ENCODE measurements around the gene F5. TPM values are rescaled to one million over a fixed set of nuclear protein-coding genes. Genes with fewer than 3 reads are reported as not detected.

The F5 gene
- total and polyA plus RNA-seq, 9 of the 15 experiments (the other 6 are each of a cell fraction or from before 2014, with no cell fraction given): 0.03 to 0.13 TPM; not detected in 7

DNA sequence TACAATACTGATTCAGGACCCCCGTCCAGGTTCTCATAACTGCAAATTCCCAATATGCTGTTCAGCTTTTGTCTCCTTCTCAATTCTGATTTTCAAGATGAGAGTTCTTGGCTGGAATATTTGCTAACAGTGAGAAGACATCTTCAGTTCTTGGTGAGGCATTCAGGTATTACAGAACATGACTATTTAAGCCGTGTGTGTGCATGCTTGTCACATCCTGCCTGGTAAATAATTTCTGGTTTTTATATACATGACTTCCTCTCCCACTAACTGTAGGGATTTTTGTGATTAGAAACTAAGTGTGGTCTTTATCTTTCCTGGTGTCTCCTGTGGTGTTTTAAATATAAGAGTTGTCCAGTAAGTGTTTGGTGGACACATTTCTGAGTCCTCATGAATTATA lies 90.4 kb downstream of the F5 start:
- H3K79me2 ChIP-seq (ENCODE audit: control insufficient read depth, insufficient read depth, low read length): no peaks in the 10 kb centered on the region
- H4K20me1 ChIP-seq (replicated peaks; ENCODE audit: control insufficient read depth, insufficient read depth, low read length): no peaks in the 10 kb centered on the region
- in situ Hi-C loops (cut with MboI): no loop called here
- FAIRE-seq: no peak
- no peaks in the 10 kb centered on the region for H3K9me1 ChIP-seq (ENCODE audit: control insufficient read depth, insufficient read depth, low read length)
- no peak overlapping the region for H3K27ac ChIP-seq (ENCODE audit: extremely low read depth, low read depth, low read length)
- BruUV-seq (replicated peaks): no TSS peak
- no peak overlapping the region for H3K4me3 ChIP-seq
- H3K4me2 ChIP-seq (ENCODE audit: insufficient read depth, low read length): no peak overlapping the region
- WGBS (ENCODE audit: insufficient coverage, low coverage, missing lambda C conversion rate): 3% methylated on average over 2 of the region's 2 CpGs
- ChIA-PET CTCF (ENCODE audit: low intra/inter-chr PET ratio) (no interaction called here), POLR2A (interaction anchor here (0.7 kb wide), 1 partner anchor 9 kb away, joined by 3 read pairs; no protein-coding TSS in a partner anchor)
- H3K4me1 ChIP-seq (replicated peaks in 1 of 2; ENCODE audit: control insufficient read depth in 2 of 2, insufficient read depth in 2 of 2, low read length in 2 of 2): no peaks in the 10 kb centered on the region
- no peaks in the 10 kb centered on the region for H3K27me3 ChIP-seq (ENCODE audit: control insufficient read depth in 2 of 2, insufficient read depth in 2 of 2, low read length in 2 of 2)
- no peak overlapping the region for H3K9ac ChIP-seq (ENCODE audit: insufficient read depth in 1 of 2, low read depth in 2 of 2, low read length in 2 of 2)
- no peak for DNase-seq (ENCODE audit: extremely low read depth in 1 of 4, low spot score in 3 of 4)
- TF ChIP-seq PCBP1 (IDR thresholded peaks at IDR 0.05; ENCODE audit: low read depth, low read length, poor library complexity, severe bottlenecking) (no peak), ZNF695 (CRISPR knock-in tag; IDR thresholded peaks at IDR 0.05) (no peak), SNIP1 (IDR thresholded peaks at IDR 0.05; ENCODE audit: low read depth) (no peak), ZNF175 (CRISPR knock-in tag; IDR thresholded peaks at IDR 0.05; ENCODE audit: low read depth) (no peak), HDAC6 (IDR thresholded peaks at IDR 0.05; ENCODE audit: low read depth, low read length) (no peak), LARP7 (IDR thresholded peaks at IDR 0.05) (no peak), HLTF (IDR thresholded peaks at IDR 0.05) (no peak), DNMT1 (IDR thresholded peaks at IDR 0.05) (no peak), CHCHD3 (CRISPR knock-in tag; IDR thresholded peaks at IDR 0.05) (no peak), POLR2A (conservative IDR thresholded peaks at IDR 0.05) (no peak)
- H2AFZ ChIP-seq (ENCODE audit: low read depth, low read length): no peak overlapping the region
- no peaks in the 10 kb centered on the region for H3K36me3 ChIP-seq (ENCODE audit: control insufficient read depth, insufficient read depth, low read length)
- intact Hi-C loops (cut with micrococcal nuclease): no loop called here
- H3K9me3 ChIP-seq (replicated peaks; ENCODE audit: control insufficient read depth, insufficient read depth, low read depth, low read length): no peaks in the 10 kb centered on the region
- no peak for ATAC-seq
